CD4-positive, alpha-beta T cell (primary cell): ENCODE results near the gene ADSS1. TPM values are rescaled to one million over a fixed set of nuclear protein-coding genes. Genes with fewer than 3 reads are reported as not detected.
"Not testable (repeated sequence)": the region's sequence is repeated elsewhere in the genome, so short reads cannot be mapped to it uniquely, and the experiment has no call there.

Source experiments
- ATAC-seq: fragments of 200-7000 bp; cut with Tn5 transposase; one replicate; pipeline ENCODE4 v1.10.0; 2022; ENCODE audit warnings: mild to moderate bottlenecking; ENCODE audit not compliant: poor library complexity
- CTCF ChIA-PET: fragments of 350-600 bp; sonication (Branson Sonifier 250); formaldehyde crosslinking; loops from one replicate; lab custom pipeline; 2021; ENCODE audit warnings: antibody characterized with exemption, inconsistent platforms; lab: Charles Lee
- POLR2A ChIA-PET: fragments of 350-600 bp; sonication (Branson Sonifier 250); formaldehyde crosslinking; loops from one replicate; lab custom pipeline; 2021; ENCODE audit warnings: antibody characterized with exemption, inconsistent platforms; lab: Charles Lee
- DNase-seq, 14 experiments: peaks; one replicate each; pipeline ENCODE4 v3.0.0-alpha.2; 2013 to 2020; ENCODE audit warnings: mixed read lengths in 2 of 14
- H3K27ac ChIP-seq, 2 donors: one replicate each; pipeline versions ENCODE4 v1.5.1 to v1.7.0; 2013; ENCODE audit warnings: low read length in 2 of 2, low read depth in 1 of 2, mild to moderate bottlenecking in 1 of 2
- H3K27me3 ChIP-seq, 2 experiments: 1 replicate in 1 of 2; 2 replicates in 1 of 2; pipeline versions ENCODE4 v1.6.1 to v1.7.0; 2013; ENCODE audit warnings: low read length in 2 of 2, control low read depth in 1 of 2, mild to moderate bottlenecking in 1 of 2, moderate library complexity in 1 of 2; ENCODE audit not compliant: insufficient read depth in 2 of 2, control insufficient read depth in 1 of 2
- H3K36me3 ChIP-seq: one replicate; pipeline ENCODE4 v1.6.1; 2013; ENCODE audit warnings: low read length, control low read depth; ENCODE audit not compliant: insufficient read depth
- H3K4me1 ChIP-seq: one replicate; pipeline ENCODE4 v1.6.1; 2013; ENCODE audit warnings: low read length, control low read depth; ENCODE audit not compliant: insufficient read depth
- H3K4me3 ChIP-seq: one replicate; pipeline ENCODE4 v1.5.1; 2013; ENCODE audit warnings: mild to moderate bottlenecking, low read length, moderate library complexity
- H3K9me3 ChIP-seq, 2 experiments: 1 replicate in 1 of 2; 2 replicates in 1 of 2; pipeline versions ENCODE4 v1.6.1 to v1.7.0; 2013; ENCODE audit warnings: low read length in 2 of 2, mild to moderate bottlenecking in 2 of 2, control low read depth in 1 of 2, moderate library complexity in 1 of 2; ENCODE audit not compliant: control insufficient read depth in 1 of 2, insufficient read depth in 1 of 2
- H3K27ac Mint-ChIP-seq: one replicate; pipeline ENCODE4 v1.8.0; 2020; ENCODE audit warnings: mixed read lengths
- H3K27me3 Mint-ChIP-seq: one replicate; pipeline ENCODE4 v1.8.0; 2021; ENCODE audit warnings: mixed read lengths
- H3K36me3 Mint-ChIP-seq: one replicate; pipeline ENCODE4 v1.8.0; 2021; ENCODE audit warnings: low read depth, mixed read lengths
- H3K4me1 Mint-ChIP-seq: one replicate; pipeline ENCODE4 v1.8.0; 2021; ENCODE audit warnings: low read depth, mixed read lengths
- H3K4me3 Mint-ChIP-seq: one replicate; pipeline ENCODE4 v1.8.0; 2020; ENCODE audit warnings: mild to moderate bottlenecking, mixed read lengths
- H3K9me3 Mint-ChIP-seq: one replicate; pipeline ENCODE4 v1.8.0; 2020; ENCODE audit warnings: mixed read lengths
- intact Hi-C, 2 experiments: fragments of 100-400 bp; cut with DNase I in 1 of 2; cut with micrococcal nuclease in 1 of 2; formaldehyde crosslinking; loops; one replicate each; pipeline versions ENCODE4 v1.15.1 to v1.9.0; 2023 to 2025; cut with DNase I, micrococcal nuclease
- total RNA-seq, 174 experiments: library from RNA in 2 of 174; stranded (reverse) in 2 of 174; gene quantifications; one replicate each; pipeline ENCODE4 v1.2.3 and lab custom pipeline; 2021 to 2026
- TF ChIP-seq, protein P1 (sequence below): fragments of 200-600 bp; IDR thresholded peaks from one replicate; pipeline ENCODE4 v1.8.0; 2022; ENCODE audit warnings: antibody characterized with exemption, mild to moderate bottlenecking

The ADSS1 gene
- total RNA-seq, 2 experiments from 2014 or later = 2.0 to 2.7 TPM

DNA sequence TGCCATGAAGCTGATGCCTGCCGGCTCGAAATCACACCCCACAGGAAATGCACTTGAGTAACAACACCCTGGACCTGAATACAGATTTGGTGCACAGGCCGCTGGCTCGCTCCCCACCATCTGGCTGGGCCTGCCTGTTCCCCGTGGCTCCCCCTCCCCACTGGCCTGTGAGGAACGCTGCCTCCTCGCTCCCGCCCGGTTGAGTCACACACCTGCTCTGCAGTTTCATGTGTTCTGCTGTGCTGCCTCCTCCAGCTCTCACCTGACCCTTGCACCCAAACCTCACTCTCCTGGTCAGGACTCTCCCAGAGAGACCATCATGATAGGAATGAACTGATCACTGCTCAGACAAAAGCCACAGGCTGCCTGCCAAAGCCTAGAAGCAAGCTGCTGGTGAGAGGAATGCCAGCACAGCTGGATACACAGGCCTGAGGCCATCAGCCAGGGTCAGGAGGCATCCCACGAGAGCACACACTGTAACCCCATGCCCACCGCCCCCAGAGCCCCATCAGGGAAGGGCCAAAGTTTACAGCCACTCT lies 25.2 kb downstream of the ADSS1 start:
- Histone ChIP-seq H3K27me3 (no peaks in the 10 kb centered on the region), H3K4me1 (peaks cover 24% of the 10 kb centered on the region), H3K4me3 (no peak overlapping the region), H3K36me3 (no peaks in the 10 kb centered on the region), H3K9me3 (no peaks in the 10 kb centered on the region), H3K27ac (no peak overlapping the region)
- no peak for ATAC-seq
- POLR2A ChIA-PET = no interaction called here
- Mint-ChIP-seq H3K27me3 (no peaks in the 10 kb centered on the region), H3K9me3 (no peaks in the 10 kb centered on the region), H3K27ac (no peak overlapping the region), H3K4me1 (peaks cover 16% of the 10 kb centered on the region), H3K4me3 (no peak overlapping the region), H3K36me3 (peaks cover 16% of the 10 kb centered on the region)
- CTCF ChIA-PET = no interaction called here
- no peak for DNase-seq
- TF ChIP-seq, protein P1, sequence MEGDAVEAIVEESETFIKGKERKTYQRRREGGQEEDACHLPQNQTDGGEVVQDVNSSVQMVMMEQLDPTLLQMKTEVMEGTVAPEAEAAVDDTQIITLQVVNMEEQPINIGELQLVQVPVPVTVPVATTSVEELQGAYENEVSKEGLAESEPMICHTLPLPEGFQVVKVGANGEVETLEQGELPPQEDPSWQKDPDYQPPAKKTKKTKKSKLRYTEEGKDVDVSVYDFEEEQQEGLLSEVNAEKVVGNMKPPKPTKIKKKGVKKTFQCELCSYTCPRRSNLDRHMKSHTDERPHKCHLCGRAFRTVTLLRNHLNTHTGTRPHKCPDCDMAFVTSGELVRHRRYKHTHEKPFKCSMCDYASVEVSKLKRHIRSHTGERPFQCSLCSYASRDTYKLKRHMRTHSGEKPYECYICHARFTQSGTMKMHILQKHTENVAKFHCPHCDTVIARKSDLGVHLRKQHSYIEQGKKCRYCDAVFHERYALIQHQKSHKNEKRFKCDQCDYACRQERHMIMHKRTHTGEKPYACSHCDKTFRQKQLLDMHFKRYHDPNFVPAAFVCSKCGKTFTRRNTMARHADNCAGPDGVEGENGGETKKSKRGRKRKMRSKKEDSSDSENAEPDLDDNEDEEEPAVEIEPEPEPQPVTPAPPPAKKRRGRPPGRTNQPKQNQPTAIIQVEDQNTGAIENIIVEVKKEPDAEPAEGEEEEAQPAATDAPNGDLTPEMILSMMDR = no peak
- intact Hi-C loops = no loop called here

DNA sequence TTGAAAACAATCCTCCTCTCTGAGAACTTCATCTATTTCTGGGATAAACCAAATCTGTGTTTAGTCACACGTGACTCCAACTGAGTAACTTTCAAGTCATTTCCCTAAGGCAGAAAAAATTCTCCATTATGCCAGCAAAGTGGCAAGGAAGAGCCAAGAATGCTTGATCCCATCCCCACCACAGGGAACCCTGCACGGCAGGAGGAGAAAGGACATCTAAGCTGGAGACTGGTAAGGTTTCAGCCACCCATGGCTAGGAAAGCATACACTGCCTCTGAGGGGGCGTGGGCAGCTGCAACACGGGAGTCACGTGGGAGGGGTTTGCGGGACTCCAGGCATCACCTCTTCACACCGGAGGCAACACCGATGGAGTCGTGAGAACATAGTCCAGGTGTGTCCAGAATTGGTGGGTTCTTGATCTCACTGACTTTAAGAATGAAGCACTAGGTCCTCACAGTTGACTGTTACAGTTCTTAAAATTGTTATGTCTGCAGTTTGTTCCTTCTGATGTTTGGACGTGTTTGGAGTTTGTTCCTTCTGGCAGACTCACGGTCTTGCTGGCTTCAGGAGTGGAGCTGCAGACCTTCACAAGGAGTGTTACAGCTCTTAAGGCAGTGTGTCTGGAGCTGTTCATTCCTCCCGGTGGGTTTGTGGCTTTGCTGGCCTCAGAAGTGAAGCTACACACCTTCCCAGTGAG lies 26.2 kb downstream of the ADSS1 start:
- Histone ChIP-seq H3K36me3 (peaks cover 1% of the 10 kb centered on the region), H3K9me3 (no peaks in the 10 kb centered on the region), H3K4me1 (peaks cover 34% of the 10 kb centered on the region), H3K4me3 (no peak overlapping the region), H3K27ac (no peak overlapping the region), H3K27me3 (no peaks in the 10 kb centered on the region)
- Mint-ChIP-seq H3K36me3 (peaks cover 24% of the 10 kb centered on the region), H3K27ac (no peak overlapping the region), H3K4me1 (peaks cover 25% of the 10 kb centered on the region), H3K4me3 (no peak overlapping the region), H3K9me3 (no peaks in the 10 kb centered on the region), H3K27me3 (no peaks in the 10 kb centered on the region)
- DNase-seq = no peak
- TF ChIP-seq, protein P1 = no peak
- POLR2A ChIA-PET = interaction anchor here (0.7 to 1.6 kb wide), 2 partner anchors 51 to 84 kb away, joined by 3 read pairs; partner anchors contain the start of gene ZBTB42
- ATAC-seq = no peak
- CTCF ChIA-PET = no interaction called here
- intact Hi-C loops = loop anchor here (5.0 to 10.0 kb wide), 4 partner anchors 77 to 1035 kb away; partner anchors contain the start of genes CDCA4 (in 1 of the 2), XRCC3 (in 1 of the 2) and ZFYVE21 (in 1 of the 2)

DNA sequence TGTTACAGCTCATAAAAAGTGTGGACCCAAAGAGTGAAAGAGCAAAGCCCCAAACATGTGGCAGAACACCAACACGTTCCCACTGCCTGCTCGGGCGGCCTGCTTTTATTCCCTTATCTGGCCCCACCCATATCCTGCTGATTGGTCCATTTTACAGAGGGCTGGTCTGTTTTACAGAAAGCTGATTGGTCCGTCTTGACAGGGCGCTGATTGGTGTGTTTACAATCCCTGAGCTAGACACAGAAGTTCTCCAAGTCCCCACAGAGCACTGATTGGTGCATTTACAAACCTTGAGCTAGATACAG lies 26.7 kb downstream of the ADSS1 start:
- H3K4me3 ChIP-seq, H3K27ac Mint-ChIP-seq, H3K9me3 ChIP-seq, CTCF ChIA-PET, H3K27ac ChIP-seq, H3K27me3 Mint-ChIP-seq, H3K27me3 ChIP-seq, H3K9me3 Mint-ChIP-seq, H3K36me3 ChIP-seq, DNase-seq, ATAC-seq: not testable (repeated sequence)
- peak overlapping the region; percentile 65 for H3K4me3 Mint-ChIP-seq
- intact Hi-C loops = loop anchor here (5.0 to 10.0 kb wide), 4 partner anchors 77 to 1036 kb away; partner anchors contain the start of genes CDCA4 (in 1 of the 2), XRCC3 (in 1 of the 2) and ZFYVE21 (in 1 of the 2)
- peaks cover 27% of the 10 kb centered on the region for H3K36me3 Mint-ChIP-seq
- peaks cover 29% of the 10 kb centered on the region for H3K4me1 Mint-ChIP-seq
- peaks cover 39% of the 10 kb centered on the region for H3K4me1 ChIP-seq
- POLR2A ChIA-PET = interaction anchor here (0.7 to 1.6 kb wide), 2 partner anchors 50 to 85 kb away, joined by 3 read pairs; partner anchors contain the start of gene ZBTB42
